PC-3 (cell line): ENCODE data around the gene TMEM14C. TPM values are rescaled to one million over a fixed set of nuclear protein-coding genes. Genes with fewer than 3 reads are reported as not detected.

Experiments used
- ATAC-seq: fragments of 200-7000 bp; cut with Tn5 transposase; 2 replicates; pipeline ENCODE4 v1.9.1; 2020; ENCODE audit warnings: mild to moderate bottlenecking, moderate library complexity
- BruUV-seq: library from RNA; stranded (reverse); fragments of 400-500 nt; replicated peaks from 2 replicates; lab custom pipeline; 2021; lab: Mats Ljungman, UMichigan
- CTCF ChIA-PET: fragments of 300-600 bp; sonication (Branson Sonifier 250); formaldehyde crosslinking; loops from one replicate; lab custom pipeline; 2022; ENCODE audit warnings: antibody characterized with exemption; lab: Charles Lee
- POLR2A ChIA-PET: fragments of 300-600 bp; sonication (Branson Sonifier 250); formaldehyde crosslinking; loops from one replicate; lab custom pipeline; 2022; ENCODE audit warnings: antibody characterized with exemption; ENCODE audit not compliant: unreplicated experiment; lab: Charles Lee
- DNase-seq: peaks from one replicate; pipeline ENCODE4 v3.0.0-alpha.2; 2015
- H2AFZ ChIP-seq: fragments of 300-600 bp; sonication (generic); 2 replicates; pipeline ENCODE4 v1.6.0; 2016; ENCODE audit warnings: antibody characterized with exemption, low read length
- H3F3A ChIP-seq: fragments of 300-600 bp; sonication (generic); one replicate; pipeline ENCODE4 v1.6.0; 2017; ENCODE audit warnings: antibody characterized with exemption, low read length, control low read depth, mild to moderate bottlenecking; ENCODE audit not compliant: unreplicated experiment
- H3K27ac ChIP-seq: fragments of 300-600 bp; sonication (generic); 2 replicates; pipeline ENCODE4 v1.5.1; 2016; ENCODE audit warnings: mild to moderate bottlenecking, low read length
- H3K27me3 ChIP-seq: fragments of 300-600 bp; sonication (generic); 2 replicates; pipeline ENCODE4 v1.6.1; 2016; ENCODE audit warnings: low read length, mixed read lengths
- H3K36me3 ChIP-seq: fragments of 300-600 bp; sonication (generic); 2 replicates; pipeline ENCODE4 v1.6.1; 2016; ENCODE audit warnings: low read depth, mixed run types, low read length, mixed read lengths
- H3K4me1 ChIP-seq: fragments of 300-600 bp; sonication (generic); 2 replicates; pipeline ENCODE4 v1.5.1; 2016; ENCODE audit warnings: low read length; ENCODE audit not compliant: insufficient read depth
- H3K4me2 ChIP-seq: fragments of 300-600 bp; sonication (generic); 2 replicates; pipeline ENCODE4 v1.6.0; 2016; ENCODE audit warnings: low read length
- H3K4me3 ChIP-seq: fragments of 300-600 bp; sonication (generic); 2 replicates; pipeline ENCODE4 v1.5.1; 2016; ENCODE audit warnings: mild to moderate bottlenecking, low read length, mixed read lengths
- H3K79me2 ChIP-seq: fragments of 300-600 bp; sonication (generic); 2 replicates; pipeline ENCODE4 v1.6.1; 2017; ENCODE audit warnings: low read length, mixed read lengths
- H3K9ac ChIP-seq: fragments of 300-600 bp; sonication (generic); 2 replicates; pipeline ENCODE4 v1.6.0; 2016; ENCODE audit warnings: mild to moderate bottlenecking, low read length
- H3K9me2 ChIP-seq: fragments of 300-600 bp; sonication (generic); replicated peaks from 2 replicates; pipeline ENCODE4 v1.6.1; 2016; ENCODE audit warnings: mixed run types, low read length, mixed read lengths
- H3K9me3 ChIP-seq: fragments of 300-600 bp; sonication (generic); 2 replicates; pipeline ENCODE4 v1.6.1; 2016; ENCODE audit warnings: low read length, mixed read lengths
- H4K20me1 ChIP-seq: fragments of 300-600 bp; sonication (generic); 2 replicates; pipeline ENCODE4 v1.6.1; 2016; ENCODE audit warnings: low read length, mixed read lengths
- CTCF ChIP-seq: fragments of 300-600 bp; sonication (generic); conservative IDR thresholded peaks from 2 replicates; pipeline ENCODE4 v1.5.1; 2017; ENCODE audit warnings: antibody characterized with exemption, low read depth, mild to moderate bottlenecking, low read length
- EZH2 ChIP-seq: fragments of 300-600 bp; sonication (generic); IDR thresholded peaks from one replicate; pipeline ENCODE4 v1.6.1; 2017; ENCODE audit warnings: antibody characterized with exemption, mild to moderate bottlenecking, low read length; ENCODE audit not compliant: unreplicated experiment
- EZH2phosphoT487 ChIP-seq: fragments of 300-600 bp; sonication (generic); IDR thresholded peaks from 2 replicates; pipeline ENCODE4 v1.6.1; 2018; ENCODE audit warnings: mild to moderate bottlenecking, antibody characterized with exemption, low read length, borderline replicate concordance
- intact Hi-C: fragments of 100-400 bp; cut with micrococcal nuclease; formaldehyde crosslinking; loops from 2 replicates; pipeline ENCODE4 v1.9.0; 2023
- total RNA-seq: library from RNA; depleted of rRNA; stranded (reverse); fragments of >200 nt; gene quantifications from 2 replicates; pipeline ENCODE4 v1.2.3, GENCODE V29; 2014

Gene TMEM14C
- total RNA-seq, 1 experiment from 2014 or later: 87.8 TPM

DNA sequence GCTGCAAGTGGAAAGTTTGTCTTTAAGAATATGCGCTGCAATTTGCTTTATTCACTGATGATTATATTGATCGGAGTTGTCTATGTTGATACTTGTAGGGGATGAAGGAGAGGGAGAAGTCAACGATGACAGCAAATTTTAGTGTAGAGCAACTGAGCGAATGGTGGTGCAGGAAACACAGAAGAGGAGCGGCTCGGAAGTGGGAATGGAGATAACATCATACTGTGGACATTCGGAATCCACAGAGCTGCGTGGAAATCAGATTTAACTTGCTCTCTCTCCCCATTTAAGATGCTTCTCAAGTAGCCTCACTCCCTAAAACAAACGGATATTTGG lies 24.0 kb downstream of the TMEM14C start:
- Histone ChIP-seq H3K9ac (peak overlapping the region; percentile 96), H3K27ac (no peak overlapping the region), H4K20me1 (no peaks in the 10 kb centered on the region), H3K79me2 (peaks cover 42% of the 10 kb centered on the region), H3K4me2 (peak overlapping the region; percentile 89), H3K9me2 (no peaks in the 10 kb centered on the region), H3F3A (no peaks in the 10 kb centered on the region), H2AFZ (peak overlapping the region; percentile 91), H3K4me1 (peaks cover 25% of the 10 kb centered on the region), H3K9me3 (no peaks in the 10 kb centered on the region), H3K36me3 (peaks cover 5% of the 10 kb centered on the region), H3K4me3 (peak overlapping the region; percentile 99), H3K27me3 (no peaks in the 10 kb centered on the region)
- intact Hi-C loops: loop anchor here (1.0 kb wide), 3 partner anchors 12 to 53 kb away; partner anchors contain the start of genes C6orf52 and PAK1IP1
- ChIA-PET POLR2A (interaction anchor here (1.9 kb wide), 1 partner anchor 24 kb away, joined by 15 read pairs; the partner anchor contains the start of gene TMEM14C), CTCF (no interaction called here)
- TSS peak; percentile 74 for BruUV-seq
- no peak for DNase-seq
- TF ChIP-seq CTCF (no peak), EZH2 (no peak), EZH2phosphoT487 (no peak)
- no peak for ATAC-seq

DNA sequence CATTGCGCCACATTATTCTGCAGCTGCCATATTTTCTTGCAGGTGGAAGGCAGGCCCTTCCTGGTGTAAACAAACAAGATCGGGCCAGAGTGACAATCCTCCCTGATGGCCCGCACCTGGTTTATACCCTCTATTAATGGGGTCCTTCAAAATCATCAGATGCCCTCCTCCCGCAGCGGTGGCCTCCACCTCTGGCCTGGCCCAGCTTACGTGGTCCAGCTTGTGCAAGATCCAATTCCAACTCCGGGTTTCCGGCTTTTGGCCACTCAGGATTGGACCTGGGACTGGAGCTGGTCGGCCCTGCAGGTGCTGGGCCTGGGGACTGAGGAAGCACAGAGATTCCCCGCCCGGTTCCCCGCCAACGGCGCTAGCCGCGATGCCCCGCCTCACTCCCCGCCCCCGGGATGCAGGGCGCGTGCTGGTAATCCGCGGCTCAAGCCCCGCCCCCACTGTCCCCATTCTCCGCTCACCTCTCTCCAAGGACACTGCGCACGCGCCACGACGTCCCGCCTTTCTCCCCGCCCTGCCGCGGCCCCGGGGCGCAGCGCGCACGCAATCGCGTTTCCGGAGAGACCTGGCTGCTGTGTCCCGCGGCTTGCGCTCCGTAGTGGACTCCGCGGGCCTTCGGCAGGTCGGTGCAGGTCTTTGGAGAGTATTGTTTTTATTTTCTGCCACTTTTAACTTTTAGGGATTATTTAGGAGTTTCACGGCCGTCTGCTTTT lies 24.5 kb downstream of the TMEM14C start, which contains the start of gene TMEM14B:
TSS of gene TMEM14B (plus strand) at position 555 of the 722 bp plus-strand sequence. CDS start 1,441 bp downstream, outside the sequence.
- H3K4me1 ChIP-seq: peaks cover 25% of the 10 kb centered on the region
- H3K9me3 ChIP-seq: no peaks in the 10 kb centered on the region
- H4K20me1 ChIP-seq: no peaks in the 10 kb centered on the region
- H3K79me2 ChIP-seq: peaks cover 42% of the 10 kb centered on the region
- H3F3A ChIP-seq: no peaks in the 10 kb centered on the region
- CTCF ChIA-PET: no interaction called here
- peak within 1 kb of the TSS; percentile 96 for H3K9ac ChIP-seq
- TF ChIP-seq CTCF: no peak
- TF ChIP-seq EZH2: no peak
- no peak for TF ChIP-seq EZH2phosphoT487
- peak; percentile 95 for ATAC-seq
- peak within 1 kb of the TSS; percentile 99 for H3K4me3 ChIP-seq
- intact Hi-C loops: loop anchor here (1.0 kb wide), 3 partner anchors 12 to 53 kb away; partner anchors contain the start of genes C6orf52 and PAK1IP1
- H3K4me2 ChIP-seq: peak within 1 kb of the TSS; percentile 89
- DNase-seq: peak; percentile 98
- H3K9me2 ChIP-seq: no peaks in the 10 kb centered on the region
- POLR2A ChIA-PET: interaction anchor here (0.6 to 1.9 kb wide), 2 partner anchors 24 to 151 kb away, joined by 9 to 15 read pairs; partner anchors contain the start of gene TMEM14C
- peak within 1 kb of the TSS; percentile 91 for H2AFZ ChIP-seq
- peak within 1 kb of the TSS; percentile 49 for H3K27ac ChIP-seq
- no peaks in the 10 kb centered on the region for H3K27me3 ChIP-seq
- peaks cover 5% of the 10 kb centered on the region for H3K36me3 ChIP-seq
- no TSS peak for BruUV-seq

- H3K9me3 ChIP-seq: no peaks in the 10 kb centered on the region
Observed at GRCh38 chr6:10749734-10750133, 26.9 kb downstream of the TMEM14C start.

More at GRCh38 chr6:10749734-10750133, 26.9 kb downstream of the TMEM14C start:
- peak overlapping the region; percentile 89 for H3K4me2 ChIP-seq
- peaks cover 25% of the 10 kb centered on the region for H3K4me1 ChIP-seq
- H3K36me3 ChIP-seq: peaks cover 5% of the 10 kb centered on the region
- no peaks in the 10 kb centered on the region for H3F3A ChIP-seq
- ChIA-PET POLR2A (no interaction called here), CTCF (no interaction called here)
- H3K27ac ChIP-seq: no peak overlapping the region
- no TSS peak for BruUV-seq
- no peaks in the 10 kb centered on the region for H3K27me3 ChIP-seq
- no peaks in the 10 kb centered on the region for H4K20me1 ChIP-seq
- no peak overlapping the region for H3K9ac ChIP-seq
- no peak for ATAC-seq
- H3K9me2 ChIP-seq: no peaks in the 10 kb centered on the region
- no peak overlapping the region for H2AFZ ChIP-seq
- peaks cover 64% of the 10 kb centered on the region for H3K79me2 ChIP-seq
- DNase-seq: no peak
- intact Hi-C loops: no loop called here
- peak overlapping the region; percentile 99; the same call in 1 of the 2 replicates for H3K4me3 ChIP-seq
- no peak for TF ChIP-seq EZH2
- no peak for TF ChIP-seq EZH2phosphoT487
- TF ChIP-seq CTCF: no peak
